K562 (cell line): ENCODE measurements around the gene VIPR2. TPM values are rescaled to one million over a fixed set of nuclear protein-coding genes. Genes with fewer than 3 reads are reported as not detected.
A peak's percentile ranks its signal among the peaks of the same experiment; 100 is the strongest.

Experiments
- ARID2 ChIP-seq: fragments of 450-650 bp; IDR thresholded peaks from 2 replicates; pipeline ENCODE4 v1.6.1; 2017; ENCODE audit warnings: antibody characterized with exemption, mild to moderate bottlenecking
- BACH1 ChIP-seq: fragments of 200-800 bp; sonication (Bioruptor generic); IDR thresholded peaks from 2 replicates; pipeline ENCODE4 v1.6.1; 2016; ENCODE audit warnings: missing genetic modification characterization, missing compliant biosample characterization
- BHLHE40 ChIP-seq: IDR thresholded peaks from 2 replicates; pipeline ENCODE4 v1.6.1; 2011; ENCODE audit warnings: low read length, improper control_type of control experiment
- CHCHD3 ChIP-seq: fragments of 250-450 bp; sonication (Bioruptor Pico); IDR thresholded peaks from 2 replicates; pipeline ENCODE4 v2.1.2; 2022; ENCODE audit warnings: mild to moderate bottlenecking
- COPS2 ChIP-seq: fragments of 450-650 bp; conservative IDR thresholded peaks from 2 replicates; pipeline ENCODE4 v1.6.1; 2016; ENCODE audit warnings: mild to moderate bottlenecking, moderate library complexity
- NFE2 ChIP-seq: IDR thresholded peaks from 2 replicates; pipeline ENCODE4 v1.6.1; 2014; ENCODE audit warnings: antibody characterized with exemption, low read depth
- NFRKB ChIP-seq: fragments of 450-650 bp; IDR thresholded peaks from 2 replicates; pipeline ENCODE4 v1.6.1; 2016; ENCODE audit warnings: low read depth
- PHF8 ChIP-seq: fragments of 200-600 bp; sonication (generic); IDR thresholded peaks from 2 replicates; pipeline ENCODE4 v1.6.1; 2012; ENCODE audit warnings: mixed run types, mild to moderate bottlenecking, inconsistent platforms, low read length, moderate library complexity, borderline replicate concordance
- RAD51 ChIP-seq: fragments of 450-650 bp; IDR thresholded peaks from 2 replicates; pipeline ENCODE4 v1.7.1; 2016; ENCODE audit warnings: low read depth, mild to moderate bottlenecking, borderline replicate concordance
- SMARCE1 ChIP-seq: fragments of 450-650 bp; IDR thresholded peaks from 2 replicates; pipeline ENCODE4 v1.7.1; 2016; ENCODE audit warnings: mild to moderate bottlenecking
- U2AF2 ChIP-seq: fragments of 200-400 bp; formaldehyde crosslinking; optimal IDR thresholded peaks from 2 replicates; pipeline ENCODE3; 2017; ENCODE audit warnings: low read depth, mild to moderate bottlenecking, low read length
- ZBTB17 ChIP-seq: fragments of 450-650 bp; formaldehyde crosslinking; IDR thresholded peaks from 2 replicates; pipeline ENCODE4 v1.4.0; 2020; ENCODE audit warnings: mild to moderate bottlenecking
- ZNF263 ChIP-seq: sonication (generic); formaldehyde crosslinking; IDR thresholded peaks from 2 replicates; pipeline ENCODE4 v1.8.0; 2022; ENCODE audit warnings: mild to moderate bottlenecking, missing genetic modification reagents, borderline replicate concordance
- polyA plus RNA-seq, 8 experiments: library from polyadenylated mRNA; depleted of rRNA in 4 of 8; stranded (reverse) in 5 of 8; unstranded in 3 of 8; fragments of >200 nt; fragmentation: Nextera tagmentation in 2 of 8; fragmentation: Illumina TruSeq in 1 of 8; extraction: Ambion mirVana in 2 of 8; extraction: Trizol in 1 of 8; gene quantifications; 2 replicates each; pipeline versions ENCODE4 v1.2.1 to v1.2.3, GENCODE V29; 2011 to 2014; ENCODE audit warnings: inconsistent platforms in 1 of 8, missing spikeins in 1 of 8
- total RNA-seq, 7 experiments: library from RNA; depleted of rRNA in 6 of 7; stranded (reverse); fragments of >200 nt in 6 of 7; fragmentation: Illumina TruSeq in 2 of 7; extraction: Trizol in 2 of 7; gene quantifications; 2 replicates each; pipeline versions ENCODE4 v1.2.1 to v1.2.3, GENCODE V29; 2011 to 2021; ENCODE audit warnings: low replicate concordance in 1 of 7
- TF ChIP-seq, protein P1 (sequence below), 2 experiments: fragments of 450-650 bp in 1 of 2; sonication (generic) in 1 of 2; formaldehyde crosslinking in 1 of 2; IDR thresholded peaks in 1 of 2; conservative IDR thresholded peaks in 1 of 2; 2 replicates each; pipeline versions ENCODE4 v1.6.1 to v1.8.1; 2016 to 2023; ENCODE audit warnings: mild to moderate bottlenecking in 2 of 2, moderate library complexity in 2 of 2, inconsistent platforms in 1 of 2, missing genetic modification reagents in 1 of 2
- TF ChIP-seq, protein P2 (sequence below): fragments of 250-450 bp; sonication (Bioruptor Pico); IDR thresholded peaks from 2 replicates; pipeline ENCODE4 v1.5.0; 2020; ENCODE audit warnings: mild to moderate bottlenecking
- TF ChIP-seq, protein P3 (sequence below): fragments of 450-650 bp; IDR thresholded peaks from 2 replicates; pipeline ENCODE4 v1.6.1; 2017; ENCODE audit warnings: antibody characterized with exemption
- TF ChIP-seq, protein P4 (sequence below), 2 experiments: IDR thresholded peaks; 2 replicates each; pipeline ENCODE4 v1.6.1; 2011; ENCODE audit warnings: borderline replicate concordance in 1 of 2, control low read depth in 1 of 2, low read depth in 1 of 2, low read length in 1 of 2, mild to moderate bottlenecking in 1 of 2, mixed read lengths in 1 of 2, moderate library complexity in 1 of 2; ENCODE audit not compliant: insufficient read depth in 1 of 2, insufficient read length in 1 of 2, poor library complexity in 1 of 2, severe bottlenecking in 1 of 2; ENCODE audit errors: extremely low read depth in 1 of 2
- TF ChIP-seq, protein P5 (sequence below): sonication (generic); formaldehyde crosslinking; IDR thresholded peaks from 2 replicates; pipeline ENCODE4 v1.8.0; 2022; ENCODE audit warnings: missing genetic modification reagents, mild to moderate bottlenecking, borderline replicate concordance
- TF ChIP-seq, protein P6 (sequence below): IDR thresholded peaks from 2 replicates; pipeline ENCODE4 v1.6.1; 2011; ENCODE audit warnings: borderline replicate concordance, low read depth, mild to moderate bottlenecking, moderate library complexity, low read length; ENCODE audit not compliant: insufficient read depth, poor library complexity, severe bottlenecking

The VIPR2 gene
- total and polyA plus RNA-seq, 9 of the 15 experiments (the other 6 are each of a cell fraction or from before 2014, with no cell fraction given) = 0.04 TPM; not detected in 8

DNA sequence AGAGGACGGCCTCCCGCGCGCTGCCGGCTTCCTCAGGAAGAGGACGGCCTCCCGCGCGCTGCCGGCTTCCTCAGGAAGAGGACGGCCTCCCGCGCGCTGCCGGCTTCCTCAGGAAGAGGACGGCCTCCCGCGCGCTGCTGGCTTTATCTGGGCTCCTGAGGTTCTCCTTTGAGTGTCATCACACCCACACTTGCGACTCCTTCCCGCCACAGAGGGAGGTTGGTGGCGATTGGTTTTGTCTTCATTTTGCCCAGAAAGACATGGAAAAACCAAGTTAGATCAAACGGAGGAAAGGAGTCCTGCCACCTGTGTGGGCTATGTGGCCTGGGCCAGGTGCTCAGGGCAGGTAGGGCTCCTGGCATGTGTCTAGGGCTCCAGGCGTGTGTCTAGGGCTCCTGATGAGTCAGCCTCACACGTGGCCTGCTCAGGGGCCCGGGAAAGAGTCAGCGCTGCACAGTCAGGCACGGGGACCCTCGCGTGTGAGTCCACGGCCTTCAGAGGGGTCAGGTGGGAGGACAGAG, 138.0 kb downstream of the VIPR2 start (continued):
- TF ChIP-seq, protein P1, sequence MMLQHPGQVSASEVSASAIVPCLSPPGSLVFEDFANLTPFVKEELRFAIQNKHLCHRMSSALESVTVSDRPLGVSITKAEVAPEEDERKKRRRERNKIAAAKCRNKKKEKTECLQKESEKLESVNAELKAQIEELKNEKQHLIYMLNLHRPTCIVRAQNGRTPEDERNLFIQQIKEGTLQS (IDR thresholded peaks at IDR 0.05) = peak; percentile 96
- TF ChIP-seq, protein P1 (CRISPR knock-in tag; conservative IDR thresholded peaks at IDR 0.05) = peak; percentile 84
- TF ChIP-seq, protein P2, sequence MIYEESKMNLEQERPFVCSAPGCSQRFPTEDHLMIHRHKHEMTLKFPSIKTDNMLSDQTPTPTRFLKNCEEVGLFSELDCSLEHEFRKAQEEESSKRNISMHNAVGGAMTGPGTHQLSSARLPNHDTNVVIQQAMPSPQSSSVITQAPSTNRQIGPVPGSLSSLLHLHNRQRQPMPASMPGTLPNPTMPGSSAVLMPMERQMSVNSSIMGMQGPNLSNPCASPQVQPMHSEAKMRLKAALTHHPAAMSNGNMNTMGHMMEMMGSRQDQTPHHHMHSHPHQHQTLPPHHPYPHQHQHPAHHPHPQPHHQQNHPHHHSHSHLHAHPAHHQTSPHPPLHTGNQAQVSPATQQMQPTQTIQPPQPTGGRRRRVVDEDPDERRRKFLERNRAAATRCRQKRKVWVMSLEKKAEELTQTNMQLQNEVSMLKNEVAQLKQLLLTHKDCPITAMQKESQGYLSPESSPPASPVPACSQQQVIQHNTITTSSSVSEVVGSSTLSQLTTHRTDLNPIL (CRISPR knock-in tag) = no peak
- TF ChIP-seq, protein P3, sequence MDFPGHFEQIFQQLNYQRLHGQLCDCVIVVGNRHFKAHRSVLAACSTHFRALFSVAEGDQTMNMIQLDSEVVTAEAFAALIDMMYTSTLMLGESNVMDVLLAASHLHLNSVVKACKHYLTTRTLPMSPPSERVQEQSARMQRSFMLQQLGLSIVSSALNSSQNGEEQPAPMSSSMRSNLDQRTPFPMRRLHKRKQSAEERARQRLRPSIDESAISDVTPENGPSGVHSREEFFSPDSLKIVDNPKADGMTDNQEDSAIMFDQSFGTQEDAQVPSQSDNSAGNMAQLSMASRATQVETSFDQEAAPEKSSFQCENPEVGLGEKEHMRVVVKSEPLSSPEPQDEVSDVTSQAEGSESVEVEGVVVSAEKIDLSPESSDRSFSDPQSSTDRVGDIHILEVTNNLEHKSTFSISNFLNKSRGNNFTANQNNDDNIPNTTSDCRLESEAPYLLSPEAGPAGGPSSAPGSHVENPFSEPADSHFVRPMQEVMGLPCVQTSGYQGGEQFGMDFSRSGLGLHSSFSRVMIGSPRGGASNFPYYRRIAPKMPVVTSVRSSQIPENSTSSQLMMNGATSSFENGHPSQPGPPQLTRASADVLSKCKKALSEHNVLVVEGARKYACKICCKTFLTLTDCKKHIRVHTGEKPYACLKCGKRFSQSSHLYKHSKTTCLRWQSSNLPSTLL = no peak
- TF ChIP-seq NFE2 = peak; percentile 47; the same call in 1 of the 2 replicates
- TF ChIP-seq, protein P4, sequence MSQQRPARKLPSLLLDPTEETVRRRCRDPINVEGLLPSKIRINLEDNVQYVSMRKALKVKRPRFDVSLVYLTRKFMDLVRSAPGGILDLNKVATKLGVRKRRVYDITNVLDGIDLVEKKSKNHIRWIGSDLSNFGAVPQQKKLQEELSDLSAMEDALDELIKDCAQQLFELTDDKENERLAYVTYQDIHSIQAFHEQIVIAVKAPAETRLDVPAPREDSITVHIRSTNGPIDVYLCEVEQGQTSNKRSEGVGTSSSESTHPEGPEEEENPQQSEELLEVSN (IDR thresholded peaks at IDR 0.05; ENCODE audit: borderline replicate concordance in 1 of 2, extremely low read depth in 1 of 2, insufficient read depth in 1 of 2, insufficient read length in 1 of 2, low read depth in 1 of 2, low read length in 1 of 2, poor library complexity in 1 of 2, severe bottlenecking in 1 of 2) = peak; percentile 70 to 85
- TF ChIP-seq ZNF263 (CRISPR knock-in tag) = no peak
- TF ChIP-seq ARID2 = no peak
- peak; percentile 81 for TF ChIP-seq BHLHE40
- TF ChIP-seq, protein P5, sequence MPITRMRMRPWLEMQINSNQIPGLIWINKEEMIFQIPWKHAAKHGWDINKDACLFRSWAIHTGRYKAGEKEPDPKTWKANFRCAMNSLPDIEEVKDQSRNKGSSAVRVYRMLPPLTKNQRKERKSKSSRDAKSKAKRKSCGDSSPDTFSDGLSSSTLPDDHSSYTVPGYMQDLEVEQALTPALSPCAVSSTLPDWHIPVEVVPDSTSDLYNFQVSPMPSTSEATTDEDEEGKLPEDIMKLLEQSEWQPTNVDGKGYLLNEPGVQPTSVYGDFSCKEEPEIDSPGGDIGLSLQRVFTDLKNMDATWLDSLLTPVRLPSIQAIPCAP (CRISPR knock-in tag) = no peak
- no peak for TF ChIP-seq U2AF2
- TF ChIP-seq BACH1 = no peak
- TF ChIP-seq PHF8 = peak; percentile 39; the same call in 1 of the 2 replicates
- TF ChIP-seq ZBTB17 (CRISPR knock-in tag) = peak; percentile 46; the same call in 1 of the 2 replicates
- TF ChIP-seq RAD51 = peak; percentile 69
- TF ChIP-seq COPS2 = no peak
- no peak for TF ChIP-seq CHCHD3 (CRISPR knock-in tag)
- TF ChIP-seq, protein P6, sequence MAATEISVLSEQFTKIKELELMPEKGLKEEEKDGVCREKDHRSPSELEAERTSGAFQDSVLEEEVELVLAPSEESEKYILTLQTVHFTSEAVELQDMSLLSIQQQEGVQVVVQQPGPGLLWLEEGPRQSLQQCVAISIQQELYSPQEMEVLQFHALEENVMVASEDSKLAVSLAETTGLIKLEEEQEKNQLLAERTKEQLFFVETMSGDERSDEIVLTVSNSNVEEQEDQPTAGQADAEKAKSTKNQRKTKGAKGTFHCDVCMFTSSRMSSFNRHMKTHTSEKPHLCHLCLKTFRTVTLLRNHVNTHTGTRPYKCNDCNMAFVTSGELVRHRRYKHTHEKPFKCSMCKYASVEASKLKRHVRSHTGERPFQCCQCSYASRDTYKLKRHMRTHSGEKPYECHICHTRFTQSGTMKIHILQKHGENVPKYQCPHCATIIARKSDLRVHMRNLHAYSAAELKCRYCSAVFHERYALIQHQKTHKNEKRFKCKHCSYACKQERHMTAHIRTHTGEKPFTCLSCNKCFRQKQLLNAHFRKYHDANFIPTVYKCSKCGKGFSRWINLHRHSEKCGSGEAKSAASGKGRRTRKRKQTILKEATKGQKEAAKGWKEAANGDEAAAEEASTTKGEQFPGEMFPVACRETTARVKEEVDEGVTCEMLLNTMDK = no peak
- peak; percentile 76 for TF ChIP-seq NFRKB
- TF ChIP-seq SMARCE1 = peak; percentile 80
